Naive thymus-derived CD4-positive, alpha-beta T cell (primary cell): ENCODE data around the gene JAML. TPM values are rescaled to one million over a fixed set of nuclear protein-coding genes. Genes with fewer than 3 reads are reported as not detected.

Experiments
- ATAC-seq: fragments of 150-1000 bp; cut with Tn5 transposase; 2 replicates; pipeline ENCODE4 v1.10.0; 2021; ENCODE audit warnings: mild to moderate bottlenecking, moderate library complexity
- CTCF ChIA-PET: fragments of 350-600 bp; sonication (Branson Sonifier 250); formaldehyde crosslinking; loops from one replicate; lab custom pipeline; 2021; ENCODE audit warnings: antibody characterized with exemption; lab: Charles Lee
- POLR2A ChIA-PET: fragments of 350-600 bp; sonication (Branson Sonifier 250); formaldehyde crosslinking; loops from one replicate; lab custom pipeline; 2021; ENCODE audit warnings: antibody characterized with exemption, inconsistent platforms; lab: Charles Lee
- DNase-seq, 9 donors: peaks; one replicate each; pipeline versions ENCODE4 v3.0.0 to v3.0.0-alpha.2; 2020 to 2022; ENCODE audit warnings: mixed read lengths in 1 of 9
- H3K27ac ChIP-seq: one replicate; pipeline ENCODE4 v1.7.0; 2013; ENCODE audit warnings: mild to moderate bottlenecking, low read depth, low read length, moderate library complexity
- H3K27me3 ChIP-seq, 2 donors: one replicate each; pipeline ENCODE4 v1.7.0; 2013; ENCODE audit warnings: low read length in 2 of 2, mild to moderate bottlenecking in 2 of 2, moderate library complexity in 2 of 2; ENCODE audit not compliant: control insufficient read depth in 2 of 2, insufficient read depth in 2 of 2
- H3K36me3 ChIP-seq, 3 experiments: 1 replicate in 2 of 3; 2 replicates in 1 of 3; pipeline ENCODE4 v1.7.0; 2013; ENCODE audit warnings: low read length in 3 of 3, mild to moderate bottlenecking in 3 of 3, moderate library complexity in 1 of 3; ENCODE audit not compliant: insufficient read depth in 3 of 3, control insufficient read depth in 2 of 3
- H3K4me1 ChIP-seq, 2 donors: one replicate each; pipeline ENCODE4 v1.7.0; 2013; ENCODE audit warnings: low read length in 2 of 2, mild to moderate bottlenecking in 2 of 2, moderate library complexity in 1 of 2; ENCODE audit not compliant: control insufficient read depth in 2 of 2, insufficient read depth in 2 of 2
- H3K4me3 ChIP-seq: 2 replicates; pipeline ENCODE4 v1.7.0; 2013; ENCODE audit warnings: mild to moderate bottlenecking, low read length
- H3K9me3 ChIP-seq, 3 experiments: 1 replicate in 2 of 3; 2 replicates in 1 of 3; pipeline ENCODE4 v1.7.0; 2013; ENCODE audit warnings: low read length in 3 of 3; ENCODE audit not compliant: control insufficient read depth in 2 of 3
- H3K27ac Mint-ChIP-seq, 9 donors: one replicate each; pipeline ENCODE4 v1.8.0; 2020 to 2022; ENCODE audit warnings: mixed read lengths in 9 of 9, mild to moderate bottlenecking in 8 of 9, moderate library complexity in 5 of 9, inconsistent platforms in 2 of 9
- H3K27me3 Mint-ChIP-seq, 5 donors: one replicate each; pipeline ENCODE4 v1.8.0; 2021 to 2022; ENCODE audit warnings: mixed read lengths in 5 of 5, mild to moderate bottlenecking in 1 of 5
- H3K36me3 Mint-ChIP-seq, 5 donors: one replicate each; pipeline ENCODE4 v1.8.0; 2020 to 2022; ENCODE audit warnings: mixed read lengths in 5 of 5, mild to moderate bottlenecking in 3 of 5, inconsistent platforms in 1 of 5
- H3K4me1 Mint-ChIP-seq, 7 donors: one replicate each; pipeline ENCODE4 v1.8.0; 2020 to 2022; ENCODE audit warnings: mixed read lengths in 7 of 7, mild to moderate bottlenecking in 3 of 7, inconsistent platforms in 1 of 7
- H3K4me3 Mint-ChIP-seq, 10 donors: one replicate each; pipeline ENCODE4 v1.8.0; 2020 to 2022; ENCODE audit warnings: mild to moderate bottlenecking in 10 of 10, mixed read lengths in 10 of 10, moderate library complexity in 6 of 10, inconsistent platforms in 2 of 10
- H3K9me3 Mint-ChIP-seq, 11 donors: one replicate each; pipeline ENCODE4 v1.8.0; 2020 to 2022; ENCODE audit warnings: mixed read lengths in 11 of 11, mild to moderate bottlenecking in 4 of 11, inconsistent platforms in 1 of 11, moderate library complexity in 1 of 11
- intact Hi-C, 2 donors: fragments of 100-400 bp; cut with micrococcal nuclease; formaldehyde crosslinking; loops; one replicate each; pipeline ENCODE4 v1.15.1; 2023
- polyA plus RNA-seq, 2 donors: library from polyadenylated mRNA; unstranded; fragments of 300-500 nt; fragmentation: Illumina TruSeq; gene quantifications; one replicate each; pipeline ENCODE4 v1.2.3, GENCODE V29; 2021
- total RNA-seq, 6 experiments: library from RNA in 5 of 6; stranded (reverse) in 5 of 6; gene quantifications; 1 replicate in 5 of 6; 2 replicates in 1 of 6; pipeline ENCODE4 v1.2.3 and lab custom pipeline; 2021 to 2026

The JAML gene
- total and polyA plus RNA-seq, 7 experiments from 2014 or later: 64.3 to 195 (median 118) TPM

GRCh38 chr11:118147502-118147901 is 77.3 kb downstream of the JAML start:
- H3K27ac Mint-ChIP-seq: peak overlapping the region in 1 of 9 donors; percentile 45
- ATAC-seq (no peak), DNase-seq (no peak)
- no peaks in the 10 kb centered on the region for H3K9me3 Mint-ChIP-seq
- Histone ChIP-seq H3K27ac (no peak overlapping the region), H3K4me1 (no peaks in the 10 kb centered on the region), H3K27me3 (peaks cover 5 to 8% of the 10 kb centered on the region in 2 donors), H3K9me3 (no peaks in the 10 kb centered on the region), H3K4me3 (no peak overlapping the region), H3K36me3 (no peaks in the 10 kb centered on the region)
- POLR2A ChIA-PET: no interaction called here
- peaks cover 36 to 80% (median 52%) of the 10 kb centered on the region in 5 donors for H3K27me3 Mint-ChIP-seq
- no peak overlapping the region for H3K4me3 Mint-ChIP-seq
- peaks cover 0 to 20% (median 5%) of the 10 kb centered on the region in 7 donors for H3K4me1 Mint-ChIP-seq
- CTCF ChIA-PET: interaction anchor here (0.6 kb wide), 1 partner anchor 341 kb away, joined by 3 read pairs; no protein-coding TSS in a partner anchor
- intact Hi-C loops: loop anchor here in 1 of 2 donors (5.0 kb wide), 1 partner anchor 210 kb away; the partner anchor contains the start of gene UBE4A
- no peaks in the 10 kb centered on the region for H3K36me3 Mint-ChIP-seq

GRCh38 chr11:118146554-118146953 is 78.3 kb downstream of the JAML start:
- H3K27ac Mint-ChIP-seq: peak overlapping the region in 2 of 9 donors; percentile 36 to 56
- POLR2A ChIA-PET: no interaction called here

GRCh38 chr11:118145285-118146227 is 79.3 kb downstream of the JAML start:
- Mint-ChIP-seq H3K27ac (peak overlapping the region in 1 of 9 donors; percentile 35), H3K27me3 (peaks cover 45 to 78% (median 56%) of the 10 kb centered on the region in 5 donors)
- POLR2A ChIA-PET: no interaction called here

More at GRCh38 chr11:118146554-118146953, 78.3 kb downstream of the JAML start:
- Mint-ChIP-seq H3K9me3 (no peaks in the 10 kb centered on the region), H3K4me1 (peaks cover 0 to 20% (median 5%) of the 10 kb centered on the region in 7 donors), H3K27me3 (peaks cover 44 to 80% (median 58%) of the 10 kb centered on the region in 5 donors), H3K36me3 (no peaks in the 10 kb centered on the region), H3K4me3 (peak overlapping the region; percentile 60 to 88 (median 82))
- intact Hi-C loops: loop anchor here in 1 of 2 donors (5.0 kb wide), 1 partner anchor 211 kb away; the partner anchor contains the start of gene UBE4A
- DNase-seq (no peak), ATAC-seq (no peak)
- CTCF ChIA-PET: no interaction called here
- no peak overlapping the region for H3K27ac ChIP-seq
- no peak overlapping the region for H3K4me3 ChIP-seq
- H3K9me3 ChIP-seq: no peaks in the 10 kb centered on the region
- peaks cover 4 to 5% of the 10 kb centered on the region in 2 donors for H3K27me3 ChIP-seq
- H3K4me1 ChIP-seq: no peaks in the 10 kb centered on the region
- no peaks in the 10 kb centered on the region for H3K36me3 ChIP-seq

GRCh38 chr11:118144301-118145268 is 80.2 kb downstream of the JAML start:
- H3K27me3 ChIP-seq: peaks cover 0 to 5% of the 10 kb centered on the region in 2 donors

More at GRCh38 chr11:118145285-118146227, 79.3 kb downstream of the JAML start:
- no peaks in the 10 kb centered on the region for H3K36me3 Mint-ChIP-seq
- H3K9me3 Mint-ChIP-seq: no peaks in the 10 kb centered on the region
- DNase-seq (peak; percentile 76 to 93 (median 81)), ATAC-seq (peak; percentile 95)
- H3K27me3 ChIP-seq: peaks cover 0 to 5% of the 10 kb centered on the region in 2 donors
- peak overlapping the region; percentile 43 to 88 (median 83) for H3K4me3 Mint-ChIP-seq
- H3K9me3 ChIP-seq: no peaks in the 10 kb centered on the region
- peak overlapping the region; percentile 66 for H3K4me3 ChIP-seq
- no peak overlapping the region for H3K27ac ChIP-seq
- H3K36me3 ChIP-seq: no peaks in the 10 kb centered on the region
- CTCF ChIA-PET: interaction anchor here (0.5 to 2.7 kb wide), 10 partner anchors 10 to 749 kb away, joined by 3 to 14 read pairs (median 3); no protein-coding TSS in a partner anchor
- H3K4me1 ChIP-seq: no peaks in the 10 kb centered on the region
- intact Hi-C loops: loop anchor here (1.0 to 5.0 kb wide), 9 partner anchors 26 to 514 kb away; partner anchors contain the start of gene UBE4A (in 2 of the 2)
- H3K4me1 Mint-ChIP-seq: peaks cover 0 to 20% (median 5%) of the 10 kb centered on the region in 7 donors

More at GRCh38 chr11:118144301-118145268, 80.2 kb downstream of the JAML start:
- Histone ChIP-seq H3K27ac (no peak overlapping the region), H3K4me1 (no peaks in the 10 kb centered on the region), H3K36me3 (no peaks in the 10 kb centered on the region), H3K9me3 (no peaks in the 10 kb centered on the region), H3K4me3 (no peak overlapping the region)
- Mint-ChIP-seq H3K9me3 (no peaks in the 10 kb centered on the region), H3K4me3 (peak overlapping the region in 9 of 10 donors; percentile 7 to 86 (median 75)), H3K27me3 (peaks cover 41 to 75% (median 51%) of the 10 kb centered on the region in 5 donors), H3K36me3 (no peaks in the 10 kb centered on the region), H3K4me1 (peaks cover 0 to 20% (median 5%) of the 10 kb centered on the region in 7 donors), H3K27ac (peak overlapping the region in 1 of 9 donors; percentile 23)
- intact Hi-C loops: loop anchor here (1.0 to 5.0 kb wide), 9 partner anchors 27 to 515 kb away; partner anchors contain the start of gene UBE4A (in 2 of the 2)
- ATAC-seq (no peak), DNase-seq (no peak)
- POLR2A ChIA-PET: no interaction called here
- CTCF ChIA-PET: interaction anchor here (0.5 to 2.7 kb wide), 12 partner anchors 11 to 748 kb away, joined by 3 to 14 read pairs (median 3); no protein-coding TSS in a partner anchor

Other genes starting within 250 kb of the JAML start
- 100 to 1,000 TPM; 154 to 300 (median 184) TPM for gene IL10RA, start 238.6 kb downstream of the JAML start, total RNA-seq
- 100 to 1,000 TPM in 1 of 2 donors, 10 to 100 TPM in 1; 85.2 to 163 TPM for gene IL10RA, start 238.6 kb downstream of the JAML start, polyA plus RNA-seq
- gene TMPRSS4, start 147.9 kb downstream of the JAML start, total RNA-seq: not detected
- gene TMPRSS4, start 147.9 kb downstream of the JAML start, polyA plus RNA-seq: not detected
- under 1 TPM in 3 of 5 experiments, not detected in 2; 0.11 to 0.60 (median 0.37) TPM for gene SMIM35, start 138.0 kb downstream of the JAML start, total RNA-seq
- gene SMIM35, start 138.0 kb downstream of the JAML start, polyA plus RNA-seq: under 1 TPM in 1 of 2 donors, not detected in 1; 0.18 TPM
- under 1 TPM in 1 of 5 experiments, not detected in 4; 0.19 TPM for gene SCN4B, start 72.2 kb downstream of the JAML start, total RNA-seq
- gene SCN4B, start 72.2 kb downstream of the JAML start, polyA plus RNA-seq: not detected
- gene SCN2B, start 48.4 kb downstream of the JAML start, total RNA-seq: not detected
- not detected for gene SCN2B, start 48.4 kb downstream of the JAML start, polyA plus RNA-seq
- 10 to 100 TPM; 13.3 to 17.4 (median 17.0) TPM for gene MPZL3, start 27.4 kb upstream of the JAML start, total RNA-seq
- gene MPZL3, start 27.4 kb upstream of the JAML start, polyA plus RNA-seq: 1 to 10 TPM; 3.6 to 4.6 TPM
- 1 to 10 TPM in 4 of 5 experiments, under 1 TPM in 1; 0.69 to 5.9 (median 1.6) TPM for gene MPZL2, start 39.3 kb upstream of the JAML start, total RNA-seq
- 1 to 10 TPM; 1.2 to 1.5 TPM for gene MPZL2, start 39.3 kb upstream of the JAML start, polyA plus RNA-seq
- 100 to 1,000 TPM; 392 to 706 (median 670) TPM for gene CD3E, start 79.7 kb upstream of the JAML start, total RNA-seq
- gene CD3E, start 79.7 kb upstream of the JAML start, polyA plus RNA-seq: 1,000 to 10,000 TPM in 1 of 2 donors, 100 to 1,000 TPM in 1; 987 to 1,286 TPM
- 100 to 1,000 TPM; 232 to 597 (median 352) TPM for gene CD3D, start 117.7 kb upstream of the JAML start, total RNA-seq
- 1,000 to 10,000 TPM in 1 of 2 donors, 100 to 1,000 TPM in 1; 947 to 1,287 TPM for gene CD3D, start 117.7 kb upstream of the JAML start, polyA plus RNA-seq
- 100 to 1,000 TPM; 122 to 220 (median 192) TPM for gene CD3G, start 119.3 kb upstream of the JAML start, total RNA-seq
- gene CD3G, start 119.3 kb upstream of the JAML start, polyA plus RNA-seq: 100 to 1,000 TPM; 333 to 459 TPM
- gene UBE4A, start 134.6 kb upstream of the JAML start, total RNA-seq: 10 to 100 TPM; 38.4 to 54.5 (median 46.9) TPM
- gene UBE4A, start 134.6 kb upstream of the JAML start, polyA plus RNA-seq: 10 to 100 TPM; 20.3 to 31.7 TPM
- gene ATP5MG, start 176.6 kb upstream of the JAML start, total RNA-seq: 100 to 1,000 TPM; 140 to 241 (median 154) TPM
- 100 to 1,000 TPM; 525 to 842 TPM for gene ATP5MG, start 176.6 kb upstream of the JAML start, polyA plus RNA-seq
- gene KMT2A, start 211.5 kb upstream of the JAML start, total RNA-seq: 100 to 1,000 TPM; 140 to 192 (median 161) TPM
- gene KMT2A, start 211.5 kb upstream of the JAML start, polyA plus RNA-seq: 10 to 100 TPM; 19.6 to 32.9 TPM